Neural cell (in vitro differentiated cells): ENCODE measurements around the gene HLF. TPM values are rescaled to one million over a fixed set of nuclear protein-coding genes. Genes with fewer than 3 reads are reported as not detected.

Experiments
- H2AFZ ChIP-seq: fragments of 200-600, 300-800 bp; sonication (generic), shearing (Covaris generic); 2 replicates; pipeline ENCODE4 v1.6.0; 2014; ENCODE audit warnings: low read depth, mild to moderate bottlenecking, antibody characterized with exemption, low read length, moderate library complexity
- H3F3A ChIP-seq: fragments of 200-600 bp; shearing (Covaris generic); 2 replicates; pipeline ENCODE4 v1.6.1; 2016; ENCODE audit warnings: mild to moderate bottlenecking, moderate library complexity, mixed read lengths, antibody characterized with exemption, low read length; ENCODE audit not compliant: insufficient read depth, poor library complexity, severe bottlenecking
- H3K27ac ChIP-seq: fragments of 200-600, 300-800 bp; sonication (generic), shearing (Covaris generic); 2 replicates; pipeline ENCODE4 v1.5.1; 2014; ENCODE audit warnings: mild to moderate bottlenecking, low read length, moderate library complexity
- H3K27me3 ChIP-seq: fragments of 300-800, 200-600 bp; sonication (generic), shearing (Covaris generic); 2 replicates; pipeline ENCODE4 v1.6.0; 2014; ENCODE audit warnings: mild to moderate bottlenecking, low read depth, low read length, moderate library complexity; ENCODE audit not compliant: insufficient read depth
- H3K36me3 ChIP-seq: fragments of 300-800, 200-600 bp; sonication (generic), shearing (Covaris generic); 2 replicates; pipeline ENCODE4 v1.5.1; 2014; ENCODE audit warnings: mild to moderate bottlenecking, antibody characterized with exemption, low read length, moderate library complexity; ENCODE audit not compliant: insufficient read depth
- H3K4me2 ChIP-seq: fragments of 300-800, 200-600 bp; sonication (generic), shearing (Covaris generic); 2 replicates; pipeline ENCODE4 v1.6.0; 2014; ENCODE audit warnings: mild to moderate bottlenecking, low read length
- H3K4me3 ChIP-seq: fragments of 300-800, 200-600 bp; sonication (generic), shearing (Covaris generic); 2 replicates; pipeline ENCODE4 v1.5.1; 2014; ENCODE audit warnings: mild to moderate bottlenecking, low read length, moderate library complexity
- H3K79me2 ChIP-seq: fragments of 200-600 bp; shearing (Covaris generic); replicated peaks from 2 replicates; pipeline ENCODE4 v1.6.0; 2014; ENCODE audit warnings: mild to moderate bottlenecking, low read length, moderate library complexity; ENCODE audit not compliant: insufficient read depth
- H3K9ac ChIP-seq: fragments of 300-800, 200-600 bp; sonication (generic), shearing (Covaris generic); 2 replicates; pipeline ENCODE4 v1.6.1; 2016; ENCODE audit warnings: mild to moderate bottlenecking, low read length, mixed read lengths
- H3K9me2 ChIP-seq: fragments of 200-600 bp; shearing (Covaris generic); 2 replicates; pipeline ENCODE4 v1.6.1; 2016; ENCODE audit warnings: mild to moderate bottlenecking, low read length, mixed read lengths; ENCODE audit not compliant: insufficient read depth
- H3K9me3 ChIP-seq: fragments of 200-600, 300-800 bp; sonication (generic), shearing (Covaris generic); 2 replicates; pipeline ENCODE4 v1.6.1; 2016; ENCODE audit warnings: mild to moderate bottlenecking, mixed run types, low read length, moderate library complexity, mixed read lengths
- H4K20me1 ChIP-seq: fragments of 200-600 bp; shearing (Covaris generic); 2 replicates; pipeline ENCODE4 v1.6.1; 2016; ENCODE audit warnings: mild to moderate bottlenecking, mixed run types; ENCODE audit not compliant: insufficient read depth
- CTCF ChIP-seq: fragments of 450-650 bp; IDR thresholded peaks from 2 replicates; pipeline ENCODE4 v1.5.1; 2014; ENCODE audit warnings: antibody characterized with exemption, mild to moderate bottlenecking, moderate library complexity; ENCODE audit not compliant: poor library complexity, severe bottlenecking
- EP300 ChIP-seq: fragments of 450-650 bp; conservative IDR thresholded peaks from 2 replicates; pipeline ENCODE4 v1.6.1; 2014; ENCODE audit warnings: antibody characterized with exemption, mild to moderate bottlenecking, moderate library complexity; ENCODE audit not compliant: poor library complexity, severe bottlenecking
- EZH2 ChIP-seq: fragments of 200-600, 300-800 bp; shearing (Covaris generic), sonication (generic); IDR thresholded peaks from 2 replicates; pipeline ENCODE4 v1.6.1; 2014; ENCODE audit warnings: antibody characterized with exemption, low read length, borderline replicate concordance, mild to moderate bottlenecking; ENCODE audit not compliant: insufficient read depth, poor library complexity, severe bottlenecking
- MXI1 ChIP-seq: fragments of 450-650 bp; conservative IDR thresholded peaks from 2 replicates; pipeline ENCODE4 v1.6.1; 2014; ENCODE audit warnings: antibody characterized with exemption, mild to moderate bottlenecking; ENCODE audit not compliant: poor library complexity, severe bottlenecking
- POLR2AphosphoS5 ChIP-seq: IDR thresholded peaks from 2 replicates; pipeline ENCODE4 v1.6.1; 2012
- RAD21 ChIP-seq: fragments of 450-650 bp; conservative IDR thresholded peaks from 2 replicates; pipeline ENCODE4 v1.6.1; 2014; ENCODE audit warnings: antibody characterized with exemption, mild to moderate bottlenecking, moderate library complexity
- REST ChIP-seq: IDR thresholded peaks from 2 replicates; pipeline ENCODE4 v1.6.1; 2012; ENCODE audit warnings: borderline replicate concordance
- SMC3 ChIP-seq: fragments of 450-650 bp; conservative IDR thresholded peaks from 2 replicates; pipeline ENCODE4 v1.6.1; 2014; ENCODE audit warnings: antibody characterized with exemption, mild to moderate bottlenecking, moderate library complexity; ENCODE audit not compliant: poor library complexity
- TAF1 ChIP-seq: IDR thresholded peaks from 2 replicates; pipeline ENCODE4 v1.6.1; 2012; ENCODE audit warnings: low read depth
- polyA plus RNA-seq: library from polyadenylated mRNA; depleted of rRNA; stranded (reverse); fragments of >200 nt; gene quantifications from 2 replicates; pipeline ENCODE4 v1.2.3, GENCODE V29; 2014

The HLF gene
- polyA plus RNA-seq, 1 donor from 2014 or later = 0.71 TPM

- Histone ChIP-seq H2AFZ (no peak overlapping the region), H3K4me3 (no peak overlapping the region), H3K9me3 (no peaks in the 10 kb centered on the region), H3K79me2 (no peaks in the 10 kb centered on the region), H3K36me3 (no peaks in the 10 kb centered on the region), H3K27me3 (no peaks in the 10 kb centered on the region), H4K20me1 (no peaks in the 10 kb centered on the region), H3K27ac (no peak overlapping the region), H3K4me2 (no peak overlapping the region), H3K9me2 (no peaks in the 10 kb centered on the region), H3K9ac (no peak overlapping the region), H3F3A (no peaks in the 10 kb centered on the region)
- no peak for TF ChIP-seq EZH2
- no peak for TF ChIP-seq RAD21
- no peak for TF ChIP-seq MXI1
- no peak for TF ChIP-seq TAF1
Observed at GRCh38 chr17:55314061-55314783, 49.5 kb downstream of the HLF start.

- H3K36me3 ChIP-seq = no peaks in the 10 kb centered on the region
- H3K27me3 ChIP-seq = no peaks in the 10 kb centered on the region
- H2AFZ ChIP-seq = no peak overlapping the region
Observed at GRCh38 chr17:55314784-55315491, 50.2 kb downstream of the HLF start.

More at GRCh38 chr17:55314784-55315491, 50.2 kb downstream of the HLF start:
- no peak for TF ChIP-seq EZH2
- TF ChIP-seq MXI1 = no peak
- TF ChIP-seq CTCF = no peak
- no peak for TF ChIP-seq EP300
- TF ChIP-seq SMC3 = no peak
- TF ChIP-seq RAD21 = no peak
- no peak for TF ChIP-seq REST
- no peak for TF ChIP-seq POLR2AphosphoS5
- TF ChIP-seq TAF1 = no peak
- H3F3A ChIP-seq = no peaks in the 10 kb centered on the region
- H3K9me3 ChIP-seq = no peaks in the 10 kb centered on the region
- H3K9me2 ChIP-seq = no peaks in the 10 kb centered on the region
- no peak overlapping the region for H3K4me3 ChIP-seq
- H3K4me2 ChIP-seq = no peak overlapping the region
- H3K79me2 ChIP-seq = no peaks in the 10 kb centered on the region
- H4K20me1 ChIP-seq = no peaks in the 10 kb centered on the region
- H3K27ac ChIP-seq = no peak overlapping the region
- H3K9ac ChIP-seq = no peak overlapping the region
